GM21723 (cell line): ENCODE results near the gene RGS21.
"Not testable (repeated sequence)": the region's sequence is repeated elsewhere in the genome, so short reads cannot be mapped to it uniquely, and the experiment has no call there.

Experiments used
- ATAC-seq: cut with Tn5 transposase; IDR thresholded peaks from one replicate; pipeline ENCODE4 v1.9.1; 2021; ENCODE audit warnings: mild to moderate bottlenecking, moderate library complexity; ENCODE audit not compliant: unreplicated experiment

RGS21 gene, protein sequence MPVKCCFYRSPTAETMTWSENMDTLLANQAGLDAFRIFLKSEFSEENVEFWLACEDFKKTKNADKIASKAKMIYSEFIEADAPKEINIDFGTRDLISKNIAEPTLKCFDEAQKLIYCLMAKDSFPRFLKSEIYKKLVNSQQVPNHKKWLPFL

DNA sequence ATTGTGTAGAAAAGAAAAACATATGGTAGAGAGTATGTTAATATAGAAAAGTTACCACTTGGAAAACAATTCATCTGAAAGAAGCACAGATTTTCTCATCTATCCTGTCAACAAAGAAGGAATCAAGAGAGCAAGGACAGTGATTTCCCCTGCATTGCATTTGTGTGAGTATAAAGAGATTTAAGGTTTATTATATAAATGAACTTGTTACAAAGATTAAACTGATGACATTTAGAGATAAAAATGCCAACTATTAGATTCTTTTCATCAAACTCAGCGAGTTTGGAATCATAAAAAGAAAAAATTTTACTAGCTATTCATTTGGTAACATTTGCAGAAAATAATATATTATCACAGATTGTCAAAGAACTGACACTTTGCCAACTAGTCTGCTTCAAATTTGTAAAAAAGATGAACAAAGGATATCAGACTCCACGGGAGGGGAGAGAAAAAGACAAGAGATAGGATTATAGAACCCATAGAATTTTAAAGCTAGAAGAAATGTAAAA lies at the start of gene RGS21:
Gene RGS21, plus strand, starts transcription at position 51 of the 509 bp plus-strand sequence. CDS start 26,045 bp downstream, outside the sequence.
- no peak for ATAC-seq

DNA sequence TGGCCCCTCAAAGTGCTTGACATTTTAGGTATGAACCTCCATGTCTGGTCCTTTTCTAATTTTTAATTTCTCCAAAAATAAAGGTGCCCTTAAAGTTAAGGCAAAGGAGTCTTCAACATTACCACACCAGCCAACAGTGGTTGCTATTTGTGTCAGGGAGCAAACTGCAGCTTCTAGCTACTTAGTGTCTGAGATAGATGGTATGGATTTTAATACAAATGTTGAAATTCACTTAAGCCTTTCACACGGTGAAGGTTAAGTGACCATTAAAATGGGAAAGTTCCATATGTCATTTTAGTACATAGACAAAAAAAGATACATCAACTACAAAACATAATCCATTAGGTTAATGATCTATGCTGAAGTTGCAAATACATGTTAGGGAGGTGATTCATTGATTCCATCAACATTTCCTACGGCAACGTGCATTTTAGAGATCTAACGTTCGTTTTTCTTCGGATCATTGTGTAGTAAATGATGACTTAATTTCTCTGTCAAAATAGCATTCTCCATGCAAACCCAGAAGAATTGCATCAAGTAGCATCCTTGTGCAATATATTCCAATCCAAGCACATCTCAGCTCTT lies 48.2 kb upstream of the RGS21 start:
- ATAC-seq = no peak

DNA sequence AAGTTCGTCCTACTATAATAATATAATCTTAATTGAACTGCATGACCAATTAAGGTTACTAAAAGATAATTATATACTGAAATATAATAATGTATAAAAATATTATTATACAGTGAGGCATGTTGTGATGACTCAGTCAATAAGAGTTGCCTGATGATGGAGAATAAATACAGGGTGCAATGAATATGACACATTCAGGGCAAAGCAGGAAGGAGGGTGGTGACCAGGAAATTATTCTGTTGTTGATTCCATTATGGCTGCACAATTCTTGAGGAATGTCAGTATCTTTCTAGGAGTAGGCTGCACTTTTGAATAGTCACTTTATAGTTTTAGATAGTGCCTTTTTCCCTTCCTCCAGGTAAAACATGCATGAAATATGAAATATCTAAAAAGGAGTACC lies 46.4 kb upstream of the RGS21 start:
- no peak for ATAC-seq

DNA sequence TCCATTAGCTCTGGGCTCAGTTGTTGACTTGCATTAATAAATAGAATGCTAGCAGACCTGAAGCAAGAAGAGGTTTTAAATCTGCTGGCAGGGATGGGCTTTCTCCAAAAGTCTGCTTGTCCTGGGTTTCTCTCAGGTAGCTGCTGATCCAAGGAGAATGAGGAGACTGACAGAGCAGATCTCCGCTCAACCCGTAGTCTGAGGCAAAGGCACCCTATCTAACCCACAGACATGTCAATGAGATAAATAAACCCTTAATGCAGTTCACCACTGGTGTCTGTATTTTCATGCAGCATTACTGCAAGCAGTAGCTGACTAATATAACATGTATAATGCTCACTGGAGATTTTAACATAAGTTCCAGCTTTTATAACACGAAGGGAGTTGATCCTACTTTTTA lies 44.1 kb upstream of the RGS21 start:
- no peak for ATAC-seq

DNA sequence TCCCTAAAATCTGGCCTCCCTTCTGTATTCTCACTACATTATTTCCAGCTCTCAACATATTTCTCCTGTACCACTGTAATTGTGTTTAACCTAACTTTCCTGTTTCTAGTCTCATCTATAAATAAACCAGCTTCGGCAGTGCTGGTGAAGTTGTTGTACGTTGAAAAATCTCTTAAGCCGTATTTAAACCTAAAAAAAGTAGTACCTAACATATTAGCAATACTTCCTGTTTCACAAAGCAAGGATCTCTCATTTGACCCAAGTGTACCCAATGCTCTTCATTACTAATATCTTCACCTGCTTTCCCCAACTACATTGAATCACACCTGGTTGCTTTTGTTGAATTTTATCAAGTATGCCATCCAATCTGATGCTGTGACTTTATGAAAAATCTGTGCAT lies 42.2 kb upstream of the RGS21 start:
- no peak for ATAC-seq

DNA sequence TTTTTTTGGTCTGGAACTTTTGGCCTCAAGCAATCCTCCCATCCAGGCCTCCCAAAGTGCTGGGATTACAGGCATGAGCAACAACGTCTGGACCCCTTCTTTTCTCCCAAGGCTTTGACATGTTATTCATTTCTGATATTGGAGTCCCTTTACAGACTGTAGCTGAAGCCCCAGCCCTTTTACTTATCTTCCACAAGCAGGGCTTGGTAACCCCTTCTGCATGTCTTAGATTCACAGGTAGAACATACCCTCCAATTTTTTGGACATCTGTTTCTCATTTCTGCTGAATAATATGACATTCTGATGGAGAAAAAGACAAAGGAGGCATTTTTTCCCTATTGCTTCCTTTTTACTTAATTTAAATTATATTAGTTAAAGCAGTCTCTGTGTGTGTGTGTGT lies 39.2 kb upstream of the RGS21 start:
- no peak for ATAC-seq

DNA sequence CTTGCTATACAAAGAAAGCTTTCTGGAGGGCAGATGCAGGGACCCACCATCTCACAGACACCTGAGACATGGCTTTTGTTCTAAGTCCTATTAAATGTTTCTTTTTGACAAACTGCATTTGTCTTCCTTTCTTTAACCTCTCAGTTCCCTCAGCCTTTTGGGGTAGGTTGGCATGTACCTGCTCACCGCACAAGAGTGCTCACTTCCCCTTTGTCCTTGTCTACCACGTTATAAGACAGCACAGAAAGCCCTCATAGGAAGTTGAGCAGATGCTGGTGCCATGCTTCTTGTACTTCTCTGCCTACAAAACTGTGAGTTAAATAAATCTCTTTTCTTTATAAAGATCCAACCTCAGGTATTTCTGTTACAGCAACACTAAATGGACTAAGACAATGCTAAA lies 31.9 kb upstream of the RGS21 start:
- ATAC-seq = no peak

DNA sequence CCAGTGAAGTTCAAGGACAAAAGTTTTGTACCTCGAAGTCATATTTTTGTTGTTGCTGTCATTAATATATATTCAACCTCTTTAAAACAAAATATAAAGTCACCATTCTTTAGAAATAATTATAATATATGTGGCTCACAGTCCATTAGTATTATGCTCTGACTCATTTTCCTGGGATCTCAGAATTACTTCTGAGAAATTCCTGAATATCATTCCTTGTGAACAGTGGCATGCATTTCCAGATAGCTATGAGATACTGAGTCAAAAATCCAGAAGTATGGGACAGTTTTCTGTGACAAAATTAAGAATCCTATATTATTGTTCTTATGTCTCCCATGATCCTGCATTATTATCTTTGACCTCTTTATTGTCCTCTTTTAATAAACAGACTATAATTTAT lies 13.8 kb upstream of the RGS21 start:
- no peak for ATAC-seq

DNA sequence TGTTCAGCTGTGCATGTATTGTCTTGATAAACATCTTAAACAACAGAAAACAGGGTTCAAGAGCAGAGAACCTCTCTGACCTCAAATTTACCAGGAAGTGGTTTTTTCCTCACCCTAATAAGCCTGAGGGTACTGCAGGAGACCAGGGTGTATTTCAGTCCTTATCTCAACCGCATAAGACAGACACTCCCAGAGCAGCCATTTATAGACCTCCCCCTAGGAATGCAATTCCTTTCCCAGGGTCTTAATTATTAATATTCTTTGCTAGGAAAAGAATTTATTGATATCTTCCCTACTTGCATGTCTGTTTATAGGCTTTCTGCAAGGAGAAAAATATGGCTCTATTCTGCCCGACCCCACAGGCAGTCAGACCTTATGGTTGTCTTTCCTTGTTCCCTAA lies 8.5 kb upstream of the RGS21 start:
- ATAC-seq = not testable (repeated sequence)

DNA sequence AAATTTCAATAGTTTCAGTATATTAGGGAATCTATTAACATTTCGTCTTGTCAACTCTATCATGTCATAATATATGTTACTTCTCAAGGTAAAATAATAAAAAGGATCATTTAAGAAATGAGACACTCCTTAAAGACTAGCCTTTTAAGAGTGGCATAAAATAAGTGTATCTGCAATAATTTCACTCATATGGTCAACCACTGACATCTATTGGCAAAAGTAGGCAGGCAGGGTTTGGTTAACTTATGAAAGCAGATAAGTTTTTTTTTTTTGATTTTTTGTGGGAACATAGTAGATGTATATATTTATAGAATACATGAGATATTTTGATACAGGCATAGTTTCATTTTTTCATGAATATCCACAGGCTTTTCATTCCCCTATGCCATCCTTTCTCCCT lies 5.5 kb upstream of the RGS21 start:
- no peak for ATAC-seq

DNA sequence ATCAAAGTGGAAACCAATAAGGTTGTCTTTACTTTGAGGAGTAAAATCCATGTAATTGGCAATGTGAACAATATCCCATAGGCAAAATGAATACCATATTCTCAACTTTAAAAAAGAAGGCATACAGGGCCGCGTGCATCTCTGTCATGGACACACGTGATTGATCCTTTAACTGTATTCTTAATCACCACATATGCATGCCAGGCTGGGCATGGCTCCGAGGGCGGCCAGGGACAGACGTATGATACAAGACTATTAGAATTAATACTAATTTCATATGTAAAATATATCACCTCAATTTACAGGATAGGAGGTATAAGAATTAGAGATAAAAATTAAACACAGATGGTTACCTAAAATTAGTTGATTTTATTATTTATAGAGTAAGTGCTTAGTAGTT lies 11.2 kb downstream of the RGS21 start:
- no peak for ATAC-seq

DNA sequence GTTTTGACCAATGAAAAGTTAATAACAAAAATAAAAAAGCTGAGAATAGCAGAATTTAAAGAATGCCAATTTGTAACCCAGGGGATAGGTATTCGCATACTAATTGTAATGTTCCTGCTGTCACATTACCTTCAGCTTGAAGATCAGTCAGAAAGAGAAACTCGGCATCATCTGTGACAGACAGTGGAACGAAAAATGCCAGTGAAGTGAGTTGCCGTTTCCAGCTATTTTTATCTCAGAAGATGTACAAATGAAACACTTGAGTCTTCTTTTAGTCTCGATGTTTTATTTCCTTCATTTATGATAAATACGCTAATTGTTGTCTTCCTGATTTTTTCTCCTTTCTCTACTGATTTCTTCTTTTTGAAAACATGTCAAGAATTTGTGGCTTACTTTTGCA lies 26.1 kb downstream of the RGS21 start:
- ATAC-seq = no peak

DNA sequence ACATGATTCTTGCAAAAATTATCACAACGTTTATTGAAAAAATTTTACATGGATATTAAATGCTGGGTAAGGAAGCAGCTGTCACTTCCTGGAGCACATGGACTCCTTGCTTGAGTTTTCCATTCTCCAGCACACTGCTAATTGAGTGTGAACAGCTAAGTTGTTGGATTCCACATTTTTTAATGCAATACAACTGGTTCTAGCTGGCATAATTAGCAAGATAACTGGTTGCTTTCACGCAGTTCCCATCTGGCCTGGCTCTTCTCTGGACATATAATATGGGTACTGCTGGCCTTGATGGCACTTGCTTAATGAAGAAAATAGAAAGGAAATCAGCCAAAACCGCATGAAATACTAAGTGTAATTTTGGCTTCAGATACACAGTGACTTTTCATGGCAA lies 26.6 kb downstream of the RGS21 start:
- ATAC-seq = no peak

DNA sequence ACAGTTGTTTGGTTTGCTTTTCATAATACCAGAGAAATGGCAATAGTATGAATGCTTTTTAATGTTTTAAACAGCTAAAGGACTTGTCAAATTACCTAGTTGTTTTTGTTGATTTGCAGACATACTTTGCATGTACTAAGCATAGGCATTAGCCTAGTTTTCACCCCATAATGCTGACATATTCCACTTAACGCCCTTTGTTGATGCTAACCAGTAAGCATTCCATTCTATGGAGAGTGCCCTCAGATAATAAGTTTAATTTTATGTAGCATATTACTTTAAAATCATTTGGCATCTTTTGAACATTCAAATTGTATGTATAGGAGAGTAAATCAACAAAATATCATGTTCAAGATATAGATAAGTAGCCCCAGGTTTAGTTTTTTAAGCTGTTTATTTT lies 32.5 kb downstream of the RGS21 start:
- no peak for ATAC-seq

DNA sequence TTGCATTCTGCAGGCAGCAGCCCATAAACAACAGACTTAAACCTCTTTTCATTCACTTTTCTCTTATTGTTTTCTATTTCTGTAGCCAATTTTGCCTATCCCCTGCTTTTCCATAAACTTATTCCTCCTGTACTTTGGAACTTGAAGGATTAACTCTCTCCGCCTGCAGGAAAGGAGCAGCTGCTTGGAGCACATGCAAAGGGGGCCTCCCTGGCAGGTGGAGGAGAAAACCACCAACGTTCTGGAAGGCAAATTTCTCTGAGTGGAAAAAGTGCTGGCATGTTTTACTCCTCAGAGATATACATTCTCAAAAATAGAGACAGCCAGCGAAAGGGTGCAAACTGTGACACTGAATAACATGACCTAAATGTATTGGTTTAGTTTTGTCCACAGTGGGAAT lies 33.6 kb downstream of the RGS21 start:
- ATAC-seq = no peak

DNA sequence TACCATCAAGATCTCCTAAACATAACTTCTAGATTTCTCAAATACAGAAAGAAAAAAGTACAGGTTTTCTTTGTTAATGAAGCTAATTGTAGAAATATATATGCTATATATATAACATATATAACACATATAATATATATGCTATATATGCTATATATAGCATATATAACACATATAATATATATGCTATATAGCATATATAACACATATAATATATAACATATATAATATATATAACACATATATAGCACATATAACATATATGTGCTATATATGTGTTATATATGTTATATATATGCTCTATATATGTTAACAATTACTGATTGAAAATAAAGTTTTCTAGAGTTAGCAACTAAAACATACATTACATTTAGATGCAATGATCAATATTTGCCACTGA lies 34.8 kb downstream of the RGS21 start:
- ATAC-seq = no peak

DNA sequence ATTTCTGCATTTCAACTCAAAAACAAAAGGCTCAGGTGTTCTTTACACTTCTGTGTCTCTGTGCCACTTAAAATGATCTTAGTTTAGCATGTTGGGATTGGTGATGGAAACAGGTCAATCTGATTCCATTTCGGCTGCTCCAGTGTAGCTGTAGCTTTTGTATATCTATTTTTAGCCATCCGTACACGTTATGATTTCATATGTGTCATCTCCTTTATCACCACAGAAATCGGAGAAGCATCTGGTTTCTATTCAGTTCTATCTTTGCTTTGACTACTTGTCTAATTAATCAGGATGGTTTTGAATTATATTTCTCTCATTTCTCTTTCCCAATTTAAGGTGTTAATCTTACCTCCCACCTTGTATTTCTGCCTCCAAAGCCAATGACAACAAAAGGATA lies 41.1 kb downstream of the RGS21 start:
- ATAC-seq = no peak

DNA sequence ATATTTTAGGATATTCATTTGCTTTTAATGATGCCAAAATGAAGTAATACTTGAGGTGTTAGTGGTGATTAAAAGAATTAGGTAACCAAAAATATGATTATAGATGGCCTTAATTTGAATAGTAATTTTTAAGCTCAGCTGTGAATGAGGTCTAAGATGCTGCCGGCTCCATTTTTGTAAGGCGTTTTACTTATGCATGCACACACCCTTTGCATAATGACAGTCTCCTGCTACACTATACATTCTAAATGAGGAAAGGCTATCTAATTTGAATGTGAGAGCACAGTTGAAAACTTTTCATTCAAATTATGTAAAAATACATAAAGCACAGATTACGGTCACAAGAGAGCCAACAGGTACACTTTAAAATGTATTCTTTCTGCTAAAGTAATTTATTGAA lies 41.6 kb downstream of the RGS21 start:
- ATAC-seq = no peak

DNA sequence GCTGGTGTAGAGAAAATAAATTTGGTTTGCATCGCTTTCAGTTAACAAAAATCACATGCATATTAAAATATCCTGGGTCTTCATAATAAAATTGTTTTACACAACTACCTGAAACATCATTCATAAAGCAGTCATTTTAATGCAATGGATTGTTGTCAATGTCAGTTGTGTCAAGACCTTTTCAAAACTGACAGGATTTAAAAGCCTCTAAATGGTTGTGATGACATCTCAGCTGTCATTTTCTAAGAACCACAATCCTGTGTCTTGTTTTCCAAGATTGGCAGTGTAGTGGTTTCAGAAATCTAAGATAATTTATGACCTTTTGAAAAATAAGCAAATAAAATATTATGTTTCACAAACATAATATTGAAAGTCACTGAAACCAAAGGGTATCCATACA lies 42.0 kb downstream of the RGS21 start:
- no peak for ATAC-seq

DNA sequence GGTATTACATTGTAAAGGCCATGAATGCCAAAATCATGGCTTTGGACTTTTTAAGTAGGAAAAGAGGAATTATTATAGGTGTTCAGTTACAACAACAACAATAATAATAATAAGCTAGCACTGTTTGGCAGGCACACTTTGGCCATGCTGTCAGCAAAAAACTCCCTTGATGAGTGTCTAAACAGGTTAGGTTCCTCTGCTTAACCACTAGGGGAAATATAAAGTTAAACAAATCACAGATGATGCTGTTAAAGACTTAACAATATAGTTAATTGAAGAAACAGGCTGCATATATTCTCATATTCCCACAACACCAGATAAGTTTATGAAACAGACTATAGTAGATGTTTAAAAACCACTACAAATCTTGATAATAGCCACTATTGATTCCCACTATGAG lies 46.4 kb downstream of the RGS21 start:
- no peak for ATAC-seq

DNA sequence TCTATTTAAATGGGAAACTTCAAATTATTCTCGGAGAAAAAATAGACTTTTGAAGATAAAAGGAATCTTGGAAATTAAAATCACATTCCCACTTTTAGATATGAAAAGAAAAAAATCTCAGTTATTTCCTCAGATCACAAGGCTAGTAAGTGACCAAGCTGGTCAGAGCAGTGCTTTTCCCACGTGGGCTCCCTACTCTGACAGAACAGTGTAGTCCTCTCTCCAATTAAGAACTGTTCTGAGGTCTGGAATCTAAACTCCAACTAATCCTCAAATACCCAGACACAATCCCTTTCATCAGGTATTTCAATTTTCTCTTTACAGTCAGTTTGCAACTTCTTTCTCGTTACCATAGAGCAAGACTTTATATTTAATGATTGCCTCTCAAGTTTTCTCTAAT lies 50.6 kb downstream of the RGS21 start:
- ATAC-seq = no peak

DNA sequence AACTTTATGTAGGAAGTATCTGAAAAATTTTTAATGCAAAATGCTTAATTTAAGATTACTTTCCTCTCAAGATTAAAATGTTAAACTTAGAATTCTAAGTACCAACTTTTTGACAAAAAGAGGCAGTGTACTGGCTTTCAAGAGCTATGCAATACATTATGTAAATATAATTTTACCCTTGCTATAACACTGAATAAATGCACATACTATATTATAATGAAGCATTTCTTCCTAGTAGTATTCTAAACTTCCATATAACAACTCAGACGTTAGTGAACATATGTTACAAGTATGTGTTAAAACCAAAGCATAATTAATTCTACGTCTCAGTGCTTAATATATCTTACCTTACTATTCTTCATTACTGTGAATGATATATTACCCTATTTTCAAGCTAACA lies 58.5 kb downstream of the RGS21 start:
- no peak for ATAC-seq

DNA sequence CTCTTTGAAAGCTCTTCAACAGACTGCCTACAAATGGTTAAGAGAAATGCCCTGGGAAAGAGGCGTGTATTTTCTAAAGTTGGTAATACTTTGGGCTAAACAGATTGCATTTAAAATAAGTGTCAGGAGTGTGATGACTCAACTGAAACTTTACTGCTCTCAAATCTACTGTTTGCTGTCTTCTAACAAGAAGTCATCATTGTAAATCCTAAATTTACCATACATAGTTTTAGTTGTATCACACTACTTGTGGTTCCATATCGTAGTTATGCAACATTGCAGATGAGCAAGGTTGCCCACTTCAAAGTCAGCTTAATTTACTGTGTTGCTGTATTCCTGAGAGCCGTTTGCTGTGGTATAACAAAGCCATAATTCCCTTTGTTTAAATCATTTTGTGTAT lies 59.6 kb downstream of the RGS21 start:
- no peak for ATAC-seq
